Skeletal muscle cell (primary cell): Measurements from ENCODE around the gene ZNG1A.
"Not testable (repeated sequence)": the region's sequence is repeated elsewhere in the genome, so short reads cannot be mapped to it uniquely, and the experiment has no call there.

Experiments
- DNase-seq: peaks from one replicate; pipeline ENCODE4 v3.0.0-alpha.2; 2010; ENCODE audit warnings: low read depth
- H3K4me3 ChIP-seq: 2 replicates; pipeline ENCODE4 v1.5.1; 2011; ENCODE audit warnings: low read depth, mild to moderate bottlenecking, control low read depth, low read length, moderate library complexity

The ZNG1A gene

GRCh38 chr9:108742-109495, 69.9 kb downstream of the ZNG1A start:
- H3K4me3 ChIP-seq, DNase-seq: not testable (repeated sequence)

- not testable (repeated sequence) for DNase-seq, H3K4me3 ChIP-seq
Measured at GRCh38 chr9:105991-106390, 72.9 kb downstream of the ZNG1A start.

- not testable (repeated sequence) for DNase-seq, H3K4me3 ChIP-seq
Measured at GRCh38 chr9:100430-100829, 78.4 kb downstream of the ZNG1A start.

- DNase-seq, H3K4me3 ChIP-seq: not testable (repeated sequence)
Measured at GRCh38 chr9:99867-100266, 79.0 kb downstream of the ZNG1A start.

GRCh38 chr9:98775-99174, 80.1 kb downstream of the ZNG1A start:
- DNase-seq, H3K4me3 ChIP-seq: not testable (repeated sequence)

GRCh38 chr9:94992-95391, 83.9 kb downstream of the ZNG1A start:
- not testable (repeated sequence) for DNase-seq, H3K4me3 ChIP-seq

- not testable (repeated sequence) for H3K4me3 ChIP-seq, DNase-seq
Measured at GRCh38 chr9:94323-94722, 84.5 kb downstream of the ZNG1A start.

GRCh38 chr9:93909-94308, 84.9 kb downstream of the ZNG1A start:
- DNase-seq, H3K4me3 ChIP-seq: not testable (repeated sequence)

- not testable (repeated sequence) for DNase-seq, H3K4me3 ChIP-seq
Measured at GRCh38 chr9:90851-91250, 88.0 kb downstream of the ZNG1A start.

GRCh38 chr9:88396-89037, 90.3 kb downstream of the ZNG1A start:
- not testable (repeated sequence) for H3K4me3 ChIP-seq, DNase-seq

GRCh38 chr9:87860-88259, 91.0 kb downstream of the ZNG1A start:
- not testable (repeated sequence) for DNase-seq, H3K4me3 ChIP-seq

- not testable (repeated sequence) for H3K4me3 ChIP-seq, DNase-seq
Measured at GRCh38 chr9:87105-87504, 91.8 kb downstream of the ZNG1A start.

GRCh38 chr9:86697-87096, 92.2 kb downstream of the ZNG1A start:
- H3K4me3 ChIP-seq, DNase-seq: not testable (repeated sequence)

GRCh38 chr9:82932-83689, 95.7 kb downstream of the ZNG1A start:
- DNase-seq, H3K4me3 ChIP-seq: not testable (repeated sequence)

GRCh38 chr9:78333-78732, 100.5 kb downstream of the ZNG1A start:
- not testable (repeated sequence) for H3K4me3 ChIP-seq, DNase-seq

- DNase-seq, result not testable (repeated sequence)
Measured at GRCh38 chr9:76389-76788, 102.5 kb downstream of the ZNG1A start.

GRCh38 chr9:73900-74525, 104.8 kb downstream of the ZNG1A start:
- H3K4me3 ChIP-seq, result peak overlapping the region; percentile 42
- not testable (repeated sequence) for DNase-seq

More at GRCh38 chr9:76389-76788, 102.5 kb downstream of the ZNG1A start:
- H3K4me3 ChIP-seq, result not testable (repeated sequence)

- not testable (repeated sequence) for DNase-seq
- peak overlapping the region; percentile 42 for H3K4me3 ChIP-seq
Measured at GRCh38 chr9:73076-73899, 105.6 kb downstream of the ZNG1A start.
